Esophagus (tissue), 2 donors: Measurements from ENCODE around the gene MRPL43. TPM values are rescaled to one million over a fixed set of nuclear protein-coding genes. Genes with fewer than 3 reads are reported as not detected.
A peak's percentile ranks its signal among the peaks of the same experiment; 100 is the strongest.
"Not testable (repeated sequence)": the region's sequence is repeated elsewhere in the genome, so short reads cannot be mapped to it uniquely, and the experiment has no call there.

Source experiments
- H3K27ac ChIP-seq, 2 donors: one replicate each; pipeline ENCODE4 v1.5.1; 2013; ENCODE audit warnings: low read depth in 2 of 2, mild to moderate bottlenecking in 2 of 2, inconsistent platforms in 1 of 2, low read length in 1 of 2, moderate library complexity in 1 of 2
- H3K27me3 ChIP-seq, 2 donors: one replicate each; pipeline ENCODE4 v1.6.1; 2013; ENCODE audit warnings: low read length in 2 of 2, control low read depth in 1 of 2, mild to moderate bottlenecking in 1 of 2; ENCODE audit not compliant: insufficient read depth in 2 of 2, control insufficient read depth in 1 of 2
- H3K36me3 ChIP-seq, 2 donors: one replicate each; pipeline ENCODE4 v1.6.1; 2013; ENCODE audit warnings: low read length in 1 of 2; ENCODE audit not compliant: control insufficient read depth in 2 of 2, insufficient read depth in 2 of 2
- H3K4me1 ChIP-seq, 2 donors: one replicate each; pipeline ENCODE4 v1.6.1; 2013; ENCODE audit warnings: low read length in 1 of 2; ENCODE audit not compliant: control insufficient read depth in 2 of 2, insufficient read depth in 2 of 2
- H3K4me3 ChIP-seq, 2 donors: one replicate each; pipeline ENCODE4 v1.5.1; 2013; ENCODE audit warnings: low read length in 2 of 2, mild to moderate bottlenecking in 2 of 2, low read depth in 1 of 2, moderate library complexity in 1 of 2
- H3K9me3 ChIP-seq, 2 donors: one replicate each; pipeline ENCODE4 v1.6.1; 2013; ENCODE audit warnings: mild to moderate bottlenecking in 2 of 2, low read depth in 1 of 2, low read length in 1 of 2, moderate library complexity in 1 of 2; ENCODE audit not compliant: control insufficient read depth in 2 of 2, insufficient read depth in 1 of 2
- WGBS, 2 donors: extraction: QIAGEN DNeasy Blood & Tissue Kit; methylation state at CpG; one replicate each; pipeline ENCODE4 v1.1.7; 2013; 5-methylcytosine and 5-hydroxymethylcytosine counted together
- polyA plus RNA-seq, 2 donors: library from polyadenylated mRNA; stranded (reverse); fragments of 200-250 nt; gene quantifications; one replicate each; pipeline ENCODE4 v1.2.3, GENCODE V29; 2013
- donor health status: healthy with polysubstance abuse.
- donor health status: Bipolar disorder and iron deficiency.

The MRPL43 gene
- 10 to 100 TPM; 60.6 to 89.1 TPM for polyA plus RNA-seq

DNA sequence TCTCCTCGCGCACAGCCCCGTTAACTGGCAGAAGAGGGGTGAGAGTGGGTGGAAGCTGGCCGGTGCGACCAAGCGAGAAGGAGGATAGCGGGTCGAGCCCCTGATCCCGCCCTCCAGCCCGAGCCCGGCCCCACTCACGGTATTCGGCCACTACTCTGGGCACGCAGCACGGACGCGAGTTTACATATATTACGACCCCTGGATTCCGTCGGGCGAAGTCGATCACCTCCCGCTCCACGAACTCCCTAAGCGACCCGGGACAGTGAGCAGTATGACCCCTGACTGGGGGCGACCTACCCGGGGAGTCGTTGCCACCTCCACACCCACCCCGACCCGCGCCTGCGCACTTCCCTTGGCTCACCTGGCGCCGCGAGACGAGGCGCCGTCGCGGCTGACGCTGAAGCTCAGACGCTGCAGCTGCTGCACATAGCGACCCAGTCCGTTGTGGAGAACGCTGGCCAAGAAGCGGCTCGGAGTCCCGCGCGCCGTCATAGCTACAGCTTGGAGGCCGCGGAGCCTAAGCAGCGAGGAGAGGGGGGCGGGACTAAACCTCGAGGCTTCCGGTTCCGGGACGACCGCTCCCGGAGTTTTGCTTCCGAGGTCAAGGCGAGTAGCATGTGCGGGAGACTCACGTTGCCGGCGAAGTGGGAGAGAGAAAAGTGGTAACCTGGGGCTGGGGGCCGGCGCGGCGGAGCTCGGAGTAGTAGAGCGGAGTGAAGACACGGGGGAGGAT, at the start of gene MRPL43, which contains the start of gene TWNK:
Gene MRPL43 (minus strand): TSS at position 546 of the 733 bp plus-strand sequence. CDS start 54 bp downstream, at position 492.
Gene TWNK (plus strand): TSS at position 592 of the 733 bp plus-strand sequence. CDS start 668 bp downstream, outside the sequence.
- Histone ChIP-seq H3K36me3 (peaks cover 14 to 26% of the 10 kb centered on the region in 2 donors), H3K27ac (peak within 1 kb of the TSS; percentile 81 to 90), H3K27me3 (no peaks in the 10 kb centered on the region), H3K4me3 (peak within 1 kb of the TSS; percentile 82 to 97), H3K9me3 (no peaks in the 10 kb centered on the region), H3K4me1 (peaks cover 12 to 18% of the 10 kb centered on the region in 2 donors)
- 0 to 1% methylated on average over 66 to 75 of the region's 75 CpGs for WGBS, 2 donors

DNA sequence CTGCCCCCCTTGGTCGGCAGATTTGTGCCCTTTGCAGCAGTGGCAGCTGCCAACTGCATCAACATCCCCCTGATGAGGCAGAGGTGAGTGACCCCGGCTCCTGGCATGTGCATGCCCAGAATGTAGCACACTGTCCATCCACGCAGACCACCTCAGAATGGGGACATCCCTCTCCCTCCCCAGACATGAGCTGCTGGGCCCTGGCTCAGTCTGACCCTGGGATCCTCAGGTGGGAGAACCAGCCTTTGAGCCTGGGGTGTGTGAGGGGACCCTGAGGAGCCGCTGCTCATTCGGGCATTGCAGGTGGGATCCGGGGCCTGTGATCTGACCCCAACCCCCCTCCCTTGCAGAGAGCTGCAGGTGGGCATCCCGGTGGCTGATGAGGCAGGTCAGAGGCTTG, 49.4 kb upstream of the MRPL43 start:
- no peak overlapping the region for H3K4me3 ChIP-seq
- no peaks in the 10 kb centered on the region for H3K27me3 ChIP-seq
- peaks cover 3 to 7% of the 10 kb centered on the region in 2 donors for H3K4me1 ChIP-seq
- no peaks in the 10 kb centered on the region for H3K9me3 ChIP-seq
- peaks cover 7 to 22% of the 10 kb centered on the region in 2 donors for H3K36me3 ChIP-seq
- WGBS, 2 donors, result 78 to 81% methylated on average over 7 of the region's 7 CpGs
- H3K27ac ChIP-seq, result no peak overlapping the region

DNA sequence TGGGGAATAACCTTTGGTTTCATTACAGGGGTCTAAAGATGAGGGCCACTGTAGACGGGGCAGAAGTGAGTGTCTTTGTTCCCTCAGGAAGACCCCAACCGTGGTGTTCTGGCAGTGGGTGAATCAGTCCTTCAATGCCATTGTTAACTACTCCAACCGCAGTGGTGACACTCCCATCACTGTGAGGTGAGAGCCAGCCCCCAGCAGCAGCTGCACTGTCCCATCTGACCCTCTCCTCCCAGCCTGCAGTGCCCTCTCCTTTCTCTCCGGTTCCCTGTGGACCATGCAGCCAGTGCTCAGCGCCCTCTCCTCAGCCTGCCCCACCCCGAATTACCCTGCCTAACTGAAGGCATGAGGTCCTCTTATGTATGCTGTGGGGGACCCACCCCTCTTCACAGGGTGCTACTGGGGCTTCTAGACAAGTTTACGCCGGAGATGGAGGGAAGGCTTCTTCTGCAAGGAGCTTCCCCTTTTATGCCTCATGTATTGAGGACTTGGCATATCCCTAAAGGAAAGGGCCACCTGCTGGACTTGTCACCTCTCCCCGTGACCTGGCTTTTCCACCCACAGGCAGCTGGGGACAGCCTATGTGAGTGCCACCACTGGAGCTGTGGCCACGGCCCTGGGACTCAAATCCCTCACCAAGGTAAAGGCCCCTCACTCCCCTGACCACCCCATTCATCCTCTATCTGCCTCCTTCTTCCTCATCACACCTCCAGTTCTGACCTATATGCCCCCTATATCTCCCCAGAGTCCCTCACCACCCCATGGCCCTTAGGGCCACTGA, 48.8 kb upstream of the MRPL43 start:
- H3K4me3 ChIP-seq, result no peak overlapping the region
- H3K27ac ChIP-seq, result no peak overlapping the region
- no peaks in the 10 kb centered on the region for H3K9me3 ChIP-seq
- 83 to 85% methylated on average over 9 to 10 of the region's 10 CpGs for WGBS, 2 donors
- no peaks in the 10 kb centered on the region for H3K27me3 ChIP-seq
- peaks cover 7 to 22% of the 10 kb centered on the region in 2 donors for H3K36me3 ChIP-seq
- H3K4me1 ChIP-seq, result peaks cover 3 to 9% of the 10 kb centered on the region in 2 donors

DNA sequence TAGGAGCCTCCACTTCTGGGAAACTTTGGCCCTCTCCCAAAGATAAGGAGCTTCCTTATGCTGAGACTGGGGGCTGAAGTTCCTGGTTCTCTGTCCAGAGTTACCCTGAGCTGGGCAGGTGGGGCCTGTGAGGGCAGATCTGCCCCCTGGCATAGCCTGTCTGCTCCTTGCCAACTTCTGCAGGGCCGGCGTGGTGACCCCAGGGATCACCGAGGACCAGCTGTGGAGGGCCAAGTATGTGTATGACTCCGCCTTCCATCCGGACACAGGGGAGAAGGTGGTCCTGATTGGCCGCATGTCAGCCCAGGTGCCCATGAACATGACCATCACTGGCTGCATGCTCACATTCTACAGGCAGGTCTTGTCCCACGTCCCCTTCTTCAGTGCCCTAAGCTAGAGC, 48.0 kb upstream of the MRPL43 start:
- Histone ChIP-seq H3K4me3 (no peak overlapping the region), H3K9me3 (no peaks in the 10 kb centered on the region), H3K4me1 (peaks cover 3 to 11% of the 10 kb centered on the region in 2 donors), H3K27me3 (no peaks in the 10 kb centered on the region), H3K27ac (no peak overlapping the region), H3K36me3 (peaks cover 7 to 22% of the 10 kb centered on the region in 2 donors)
- 90 to 92% methylated on average over 7 of the region's 7 CpGs for WGBS, 2 donors

DNA sequence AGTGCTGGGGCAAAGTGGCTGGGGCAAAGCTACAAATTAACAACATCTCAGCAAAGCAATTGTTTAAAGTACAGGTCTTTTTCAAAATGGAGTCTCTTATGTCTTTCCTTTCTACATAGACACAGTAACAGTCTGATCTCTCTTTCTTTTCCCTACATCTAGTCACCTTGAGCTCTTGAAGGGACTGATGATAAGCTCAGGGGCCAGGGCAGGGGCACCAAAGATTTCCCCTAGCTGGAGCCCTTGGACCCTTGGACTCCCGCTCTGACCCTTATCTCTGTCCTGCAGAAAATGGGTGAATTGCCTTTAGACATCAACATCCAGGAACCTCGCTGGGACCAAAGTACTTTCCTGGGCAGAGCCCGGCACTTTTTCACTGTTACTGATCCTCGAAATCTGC, 47.1 kb upstream of the MRPL43 start:
- not testable (repeated sequence) for H3K27me3 ChIP-seq, H3K27ac ChIP-seq, H3K4me3 ChIP-seq, H3K9me3 ChIP-seq
- 83 to 95% methylated on average over 4 of the region's 4 CpGs for WGBS, 2 donors
- Histone ChIP-seq H3K4me1 (peaks cover 3 to 11% of the 10 kb centered on the region in 2 donors), H3K36me3 (peaks cover 7 to 20% of the 10 kb centered on the region in 2 donors)

DNA sequence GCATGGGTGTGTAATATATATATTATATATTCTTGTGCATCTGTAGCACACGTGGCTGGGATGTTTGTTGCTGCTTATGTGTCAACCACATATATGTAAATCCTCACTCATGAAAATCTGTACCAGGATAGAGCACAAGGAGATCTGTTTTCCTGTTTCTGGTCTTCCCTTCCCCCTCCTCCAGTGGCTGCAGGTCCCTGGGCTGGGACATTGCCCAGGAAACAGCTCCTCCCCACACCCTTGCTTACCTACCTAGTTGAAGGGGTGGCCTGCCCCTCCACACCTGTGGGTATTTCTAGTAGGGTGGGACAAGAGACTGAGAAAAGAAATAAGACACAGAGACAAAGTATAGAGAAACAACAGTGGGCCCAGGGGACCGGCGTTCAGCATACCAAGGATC, 46.0 kb upstream of the MRPL43 start:
- H3K4me3 ChIP-seq, result no peak overlapping the region
- WGBS, 2 donors, result 58 to 73% methylated on average over 3 of the region's 3 CpGs

DNA sequence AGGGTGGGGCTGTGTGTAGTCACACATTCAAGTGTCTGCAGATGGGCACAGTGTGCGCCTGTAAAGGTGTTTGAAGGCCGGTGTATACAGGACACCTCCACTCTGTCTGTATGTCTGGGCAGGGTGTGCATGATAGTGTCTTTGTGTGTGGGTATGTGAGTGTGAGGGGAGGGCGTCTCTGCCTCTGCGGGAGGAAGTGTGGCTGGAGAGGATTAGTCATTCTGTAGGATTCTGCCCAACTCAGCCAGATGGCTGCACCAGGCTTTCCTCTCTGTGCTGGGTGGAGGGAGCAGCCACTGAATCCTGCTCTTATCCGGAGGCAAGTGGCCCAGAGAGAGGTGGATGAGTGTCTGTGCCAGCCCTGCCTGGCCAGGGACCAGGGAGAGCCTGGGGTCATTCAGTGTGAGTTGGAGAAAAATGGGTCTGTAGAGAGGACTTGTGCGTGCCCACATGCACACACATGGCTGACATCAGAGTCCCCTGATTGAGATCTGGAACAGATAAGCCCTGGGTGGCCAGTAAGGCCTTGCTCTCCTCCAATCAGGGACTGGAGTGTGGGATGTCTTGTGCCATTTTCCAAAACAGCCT, 45.4 kb upstream of the MRPL43 start:
- H3K27ac ChIP-seq, result peak overlapping the region; percentile 91 to 96
- no peaks in the 10 kb centered on the region for H3K9me3 ChIP-seq
- 6 to 7% methylated on average over 6 of the region's 6 CpGs for WGBS, 2 donors
- H3K4me3 ChIP-seq, result peak overlapping the region; percentile 63
- no peaks in the 10 kb centered on the region for H3K27me3 ChIP-seq
- H3K36me3 ChIP-seq, result peaks cover 5 to 13% of the 10 kb centered on the region in 2 donors
- peaks cover 3 to 11% of the 10 kb centered on the region in 2 donors for H3K4me1 ChIP-seq

More for the DNA sequence above, 46.0 kb upstream of the MRPL43 start:
- Histone ChIP-seq H3K27ac (no peak overlapping the region), H3K27me3 (no peaks in the 10 kb centered on the region), H3K4me1 (peaks cover 3 to 11% of the 10 kb centered on the region in 2 donors), H3K36me3 (peaks cover 7 to 18% of the 10 kb centered on the region in 2 donors), H3K9me3 (no peaks in the 10 kb centered on the region)

DNA sequence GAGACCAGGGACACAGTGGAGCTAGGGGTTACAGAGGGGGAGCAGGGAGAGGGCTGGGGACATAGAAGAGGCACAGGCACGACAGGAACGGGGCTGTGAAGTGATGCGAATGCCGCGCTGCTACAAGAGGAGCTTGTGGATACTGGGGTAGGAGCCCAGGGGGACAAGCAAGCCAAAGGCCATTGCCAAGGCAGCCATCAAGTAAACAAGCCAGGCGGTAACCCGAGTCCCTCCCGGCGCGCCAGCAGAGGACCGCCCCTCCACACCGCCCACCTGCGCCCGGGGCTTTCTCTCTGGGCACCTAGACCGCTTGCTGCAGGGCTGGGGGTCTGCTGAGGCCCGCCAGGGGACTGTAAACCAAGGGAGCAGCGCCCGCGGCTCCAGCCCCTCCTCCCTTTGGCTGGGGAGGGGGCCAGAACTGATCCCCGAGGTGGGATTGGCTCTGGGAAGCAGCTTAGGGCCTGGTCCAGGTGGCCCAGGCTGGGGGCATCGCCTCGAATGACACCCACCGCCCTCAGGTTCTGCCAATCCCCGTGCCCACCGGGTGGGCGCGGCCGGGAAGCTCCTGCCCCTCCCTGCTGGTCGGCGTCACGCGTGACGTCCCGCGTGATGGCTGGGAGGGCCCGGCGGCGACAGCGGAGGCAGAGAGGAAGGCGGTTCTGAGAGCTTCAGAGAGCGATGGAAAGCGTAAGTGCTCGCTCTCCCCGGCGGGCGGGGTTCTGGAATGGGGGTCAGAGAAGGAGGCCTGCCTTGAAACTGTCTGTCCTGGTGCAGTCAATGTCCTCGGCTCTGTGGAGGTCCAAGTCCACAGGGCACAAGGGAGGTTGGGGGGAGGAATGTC, 44.7 kb upstream of the MRPL43 start:
- Histone ChIP-seq H3K27ac (peak overlapping the region; percentile 91 to 96), H3K9me3 (no peaks in the 10 kb centered on the region), H3K36me3 (peaks cover 3 to 9% of the 10 kb centered on the region in 2 donors), H3K4me1 (peaks cover 3 to 11% of the 10 kb centered on the region in 2 donors), H3K4me3 (peak overlapping the region; percentile 63), H3K27me3 (no peaks in the 10 kb centered on the region)
- WGBS, 2 donors, result 0 to 2% methylated on average over 44 to 47 of the region's 47 CpGs
